NCI-H2196 (cell line): ENCODE results near the gene ORC2.

Source experiments
- DNase-seq: peaks from one replicate; lab custom pipeline; 2025; ENCODE audit not compliant: unreplicated experiment; lab: John Stamatoyannopoulos, UW

Gene ORC2

GRCh38 chr2:200862532-200863000 is 100.9 kb downstream of the ORC2 start:
- DNase-seq: peak; percentile 27

- no peak for DNase-seq
Observed at GRCh38 chr2:200861617-200862155, 101.8 kb downstream of the ORC2 start.

GRCh38 chr2:200860092-200860795 is 103.2 kb downstream of the ORC2 start:
- no peak for DNase-seq
